NCI-H1105 treated with DMSO at 0.1 percent for 48 hours (cell line): Measurements from ENCODE around the gene IFITM2.
"Not testable (repeated sequence)": the region's sequence is repeated elsewhere in the genome, so short reads cannot be mapped to it uniquely, and the experiment has no call there.

ENCODE experiments used
- DNase-seq: peaks from one replicate; lab custom pipeline; 2025; lab: John Stamatoyannopoulos, UW

IFITM2 gene

DNA sequence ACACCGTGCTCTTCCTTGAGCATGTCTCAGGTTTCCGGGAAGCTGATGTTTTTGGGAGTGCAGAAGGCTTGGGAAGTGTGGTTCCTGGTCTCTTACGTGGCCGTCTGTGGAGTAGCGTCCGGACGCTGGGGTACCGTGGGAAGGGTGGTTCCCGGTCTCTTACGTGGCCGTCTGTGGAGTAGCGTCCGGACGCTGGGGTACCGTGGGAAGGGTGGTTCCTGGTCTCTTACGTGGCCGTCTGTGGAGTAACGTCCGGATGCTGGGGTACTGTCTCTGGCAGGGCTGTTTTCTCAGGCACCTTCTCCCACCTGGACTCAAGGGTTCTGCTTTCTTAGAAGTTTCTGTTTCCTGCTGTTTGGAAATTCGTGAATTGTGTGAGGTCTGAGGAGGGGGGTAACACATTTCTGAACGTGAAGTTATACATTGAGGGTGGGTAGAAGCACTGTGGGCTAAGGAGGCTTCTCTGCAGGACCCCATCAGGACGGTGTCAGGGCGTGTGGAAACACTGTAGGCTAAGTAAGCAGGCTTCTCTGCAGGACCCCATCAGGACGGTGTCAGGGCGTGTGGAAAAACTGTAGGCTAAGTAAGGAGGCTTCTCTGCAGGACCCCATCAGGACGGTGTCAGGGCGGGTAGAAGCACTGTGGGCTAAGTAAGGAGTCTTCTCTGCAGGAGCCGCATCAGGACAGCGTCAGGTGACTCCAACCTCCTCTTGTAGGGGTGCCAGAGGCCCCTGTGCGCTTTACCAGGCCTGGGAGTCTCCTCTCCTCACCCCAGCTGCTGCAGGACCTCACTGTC is 18.4 kb downstream of the IFITM2 start:
- no peak for DNase-seq

DNA sequence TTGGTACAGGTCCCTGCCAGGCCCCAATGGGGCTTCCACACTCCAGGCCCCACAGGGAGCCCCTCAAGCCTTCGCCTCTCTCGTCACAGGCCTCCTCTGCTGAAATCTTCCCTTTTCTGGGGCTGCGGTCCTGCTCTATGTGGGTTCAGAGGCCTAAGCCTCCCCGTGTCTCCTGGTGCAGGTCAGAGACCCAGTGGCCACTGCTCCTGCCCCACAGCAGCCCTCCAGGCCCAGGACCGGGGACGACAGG is 18.9 kb downstream of the IFITM2 start:
- no peak for DNase-seq

- no peak for DNase-seq
Measured at GRCh38 chr11:326842-327580, 19.4 kb downstream of the IFITM2 start.

- no peak for DNase-seq
Measured at GRCh38 chr11:327581-327923, 19.9 kb downstream of the IFITM2 start.

- DNase-seq, result no peak
Measured at GRCh38 chr11:328012-328411, 20.4 kb downstream of the IFITM2 start.

DNA sequence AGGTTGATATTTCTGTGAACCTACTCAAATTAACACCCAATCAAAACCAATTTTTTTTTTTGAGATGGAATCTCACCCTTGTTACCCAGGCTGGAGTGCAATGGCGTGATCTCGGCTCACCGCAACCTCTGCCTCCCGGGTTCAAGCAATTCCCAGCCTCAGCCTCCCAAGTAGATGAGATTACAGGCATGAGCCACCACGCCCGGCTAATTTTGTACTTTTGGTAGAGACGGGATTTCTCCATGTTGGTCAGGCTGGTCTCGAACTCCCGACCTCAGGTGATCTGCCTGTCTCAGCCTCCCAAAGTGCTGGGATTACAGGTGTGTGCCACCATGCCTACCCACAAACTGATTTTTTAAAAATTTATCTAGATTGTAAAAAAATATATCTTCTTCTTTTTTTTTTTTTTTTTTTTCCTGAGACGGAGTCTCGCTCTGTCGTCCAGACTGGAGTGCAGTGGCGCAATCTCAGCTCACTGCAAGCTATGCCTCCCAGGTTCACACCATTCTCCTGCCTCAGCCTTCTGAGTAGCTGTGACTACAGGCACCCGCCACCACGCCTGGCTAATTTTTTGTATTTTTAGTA is 21.0 kb downstream of the IFITM2 start:
- not testable (repeated sequence) for DNase-seq

DNA sequence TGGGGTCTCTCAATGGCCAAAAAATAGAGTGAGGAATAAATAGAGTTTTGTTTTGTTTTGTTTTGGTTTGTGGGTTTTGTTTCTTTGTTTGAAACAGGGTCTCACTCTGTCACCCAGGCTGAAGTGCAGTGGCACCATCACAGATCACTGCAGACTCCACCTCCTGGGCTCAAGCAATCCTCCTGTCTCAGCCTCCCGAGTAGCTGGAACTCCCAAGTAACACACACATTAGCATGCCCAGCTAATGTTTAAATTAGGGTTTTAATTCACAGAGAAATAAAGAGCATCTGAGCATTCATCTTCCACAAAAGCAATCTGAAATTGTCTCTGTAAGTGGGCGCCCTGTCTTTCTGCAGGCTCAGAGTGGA is 22.3 kb downstream of the IFITM2 start:
- DNase-seq, result no peak

DNA sequence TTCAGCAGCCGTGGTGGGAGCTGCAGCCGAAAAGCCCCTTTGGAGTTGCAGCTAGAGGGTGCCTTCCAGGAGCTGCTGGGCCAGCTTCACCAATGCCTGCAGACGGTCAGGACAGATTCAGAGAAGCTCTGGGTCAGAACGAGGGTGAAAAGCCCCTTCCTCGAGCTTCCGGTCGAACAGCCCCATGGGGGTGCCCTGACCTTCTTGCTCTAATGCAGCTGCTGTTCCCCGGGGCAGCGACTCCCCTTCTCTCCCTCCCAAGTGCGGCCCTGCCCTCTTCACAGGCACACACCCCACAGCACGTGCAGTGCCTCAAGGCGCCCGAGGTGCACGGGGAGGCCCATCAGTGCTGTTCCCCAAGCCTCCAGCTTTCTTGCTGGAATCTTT is 22.7 kb downstream of the IFITM2 start:
- no peak for DNase-seq

GRCh38 chr11:330694-331357 is 23.2 kb downstream of the IFITM2 start:
- DNase-seq, result no peak

- DNase-seq, result no peak
Measured at GRCh38 chr11:331358-332060, 23.9 kb downstream of the IFITM2 start.

GRCh38 chr11:332651-333480 is 25.2 kb downstream of the IFITM2 start:
- DNase-seq, result no peak

- not testable (repeated sequence) for DNase-seq
Measured at GRCh38 chr11:333616-334263, 26.1 kb downstream of the IFITM2 start.

DNA sequence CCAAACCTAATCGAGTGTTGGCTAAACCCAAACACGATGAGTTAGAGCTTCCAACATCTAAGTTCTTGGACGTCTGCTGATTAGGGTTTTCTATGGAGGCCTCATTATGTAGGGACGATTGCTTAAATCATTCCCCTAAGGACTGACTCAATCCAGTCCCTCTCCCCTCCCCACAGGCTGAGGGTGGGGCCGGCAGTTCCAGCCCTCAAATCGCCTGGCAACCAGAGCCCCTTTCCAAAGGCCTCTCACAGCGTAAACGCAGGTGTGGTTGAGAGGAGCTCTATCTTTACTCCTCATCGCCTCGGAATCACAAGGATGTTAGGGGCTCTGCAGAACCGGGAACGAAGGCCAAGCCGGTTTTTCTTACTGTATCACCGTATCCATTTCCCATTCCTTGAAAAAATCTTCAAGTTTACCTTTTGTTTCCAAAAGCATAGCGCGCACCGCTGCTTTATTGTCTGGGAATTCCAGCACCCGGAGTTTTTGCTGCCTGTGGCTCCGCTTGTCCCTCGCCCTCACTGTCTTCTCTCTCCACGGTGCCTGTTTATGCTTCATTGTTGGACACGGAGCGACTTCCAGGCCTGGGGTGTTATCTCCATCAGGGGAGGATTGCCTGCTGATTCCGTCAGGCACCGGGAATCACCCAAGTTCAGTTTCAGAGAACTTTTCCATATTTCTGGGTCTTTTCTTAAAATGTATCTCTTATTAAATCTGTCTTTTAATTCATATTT is 26.8 kb downstream of the IFITM2 start:
- DNase-seq, result no peak

DNA sequence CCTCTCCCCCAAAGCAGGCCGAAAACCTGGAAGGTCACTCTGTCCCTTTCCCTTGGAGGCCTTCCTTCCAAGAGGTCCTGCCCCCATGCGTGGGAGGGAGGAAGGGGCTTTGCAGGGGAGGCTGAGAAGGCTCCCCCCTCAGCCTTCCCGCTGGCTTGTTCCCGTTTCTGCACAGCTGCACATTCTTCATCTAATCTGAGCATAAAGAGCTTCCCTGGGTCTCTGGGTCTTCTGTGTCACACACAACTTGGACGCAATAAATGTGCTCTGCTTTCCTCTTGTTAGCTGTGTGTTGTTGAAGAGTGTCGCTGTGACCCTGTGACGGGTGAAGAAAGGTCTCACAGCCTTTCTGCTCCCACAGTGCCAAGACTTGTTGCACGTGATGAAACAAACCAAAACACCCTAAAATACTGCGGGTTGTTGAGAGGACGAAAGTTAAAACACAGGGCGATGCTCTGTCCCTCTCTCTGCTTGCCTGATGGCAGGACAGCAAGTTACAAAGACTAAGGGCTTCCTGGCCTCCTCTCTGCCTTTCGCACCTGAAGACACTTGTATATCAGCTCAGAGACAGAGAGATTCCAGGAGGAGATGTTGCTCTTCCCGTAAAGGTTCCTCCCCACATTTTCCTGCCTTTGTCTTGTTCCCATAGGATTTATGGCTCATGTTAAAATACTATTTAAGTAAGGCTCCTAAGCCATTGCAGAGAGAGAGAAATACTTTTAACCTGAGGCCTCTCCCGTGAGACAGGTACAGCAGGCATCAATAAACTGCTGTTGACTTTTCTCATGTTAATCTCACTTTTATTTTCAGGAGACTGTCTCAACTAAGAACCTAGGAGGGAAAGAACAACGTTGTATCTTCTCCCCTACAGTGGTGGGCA is 28.4 kb downstream of the IFITM2 start:
- no peak for DNase-seq

DNA sequence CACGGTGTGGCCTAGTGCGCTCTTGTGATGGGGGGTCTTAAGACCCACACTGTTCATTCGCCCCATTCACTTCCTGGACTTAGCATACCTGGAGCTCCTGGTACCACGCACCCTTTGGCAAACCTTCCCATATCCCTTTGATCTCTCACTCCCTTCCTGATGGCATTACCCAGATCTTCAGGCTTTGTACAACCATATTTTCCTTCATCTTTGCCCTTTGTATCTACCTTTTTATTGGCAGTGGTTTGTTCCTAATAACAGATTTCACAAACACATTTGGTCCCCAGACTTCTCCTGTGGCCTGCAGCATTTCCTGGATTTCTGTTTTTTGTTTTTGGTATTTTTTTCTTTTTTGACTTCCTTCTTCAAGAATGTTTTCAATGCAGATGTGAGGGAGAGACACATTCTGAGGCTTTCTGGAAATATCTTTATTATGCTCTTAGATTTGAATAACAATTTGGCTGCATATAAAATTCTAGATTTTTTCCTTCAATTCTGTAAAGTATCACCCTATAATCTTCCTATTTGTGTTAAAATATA is 29.1 kb downstream of the IFITM2 start:
- DNase-seq, result no peak

DNA sequence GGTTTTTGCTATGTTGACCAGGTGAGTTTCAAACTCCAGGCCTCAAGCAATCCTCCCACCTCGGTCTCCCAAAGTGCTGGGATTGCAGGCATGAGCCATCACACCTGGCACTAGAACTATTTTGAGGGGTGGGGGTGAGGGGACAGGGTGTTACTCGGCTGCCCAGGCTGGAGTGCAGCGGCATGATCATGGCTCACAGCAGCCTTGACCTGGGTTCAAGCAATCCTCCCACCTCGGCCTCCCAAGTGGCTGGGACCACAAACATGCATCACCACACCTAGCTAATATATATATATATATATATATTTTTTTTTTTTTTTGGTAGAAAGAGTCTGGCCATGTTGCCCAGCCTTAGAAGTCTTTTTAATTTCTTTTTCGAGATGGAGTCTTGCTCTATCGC is 30.1 kb downstream of the IFITM2 start:
- no peak for DNase-seq

DNA sequence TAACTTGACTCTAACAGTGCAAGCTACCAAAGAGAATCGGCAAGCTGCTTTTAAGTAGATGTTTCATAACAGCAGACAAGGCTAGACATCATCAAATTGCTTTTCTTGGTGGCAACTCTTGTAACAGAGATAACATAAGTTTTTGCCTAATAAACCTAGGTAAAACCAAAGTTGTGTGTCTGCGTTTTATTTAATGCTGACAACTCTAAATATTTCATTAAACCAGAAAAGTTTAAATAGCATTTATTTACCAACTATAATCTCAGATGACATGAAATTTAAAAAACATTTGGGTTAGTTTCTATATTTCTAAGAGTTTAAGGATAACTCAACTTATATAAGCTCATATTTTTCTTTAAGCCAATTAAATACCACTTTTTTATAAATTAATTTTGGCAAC is 32.3 kb downstream of the IFITM2 start:
- DNase-seq, result no peak

GRCh38 chr11:340539-341512 is 33.2 kb downstream of the IFITM2 start:
- DNase-seq, result no peak
